HepG2 (cell line): ENCODE data around the gene ARMH3.

ENCODE experiments used
- CHCHD3 ChIP-seq: sonication (generic); formaldehyde crosslinking; IDR thresholded peaks from 2 replicates; pipeline ENCODE4 v1.8.0; 2022; ENCODE audit warnings: mild to moderate bottlenecking, missing genetic modification reagents, moderate library complexity
- EP300 ChIP-seq, 3 experiments: sonication (generic) in 1 of 3; formaldehyde crosslinking in 1 of 3; IDR thresholded peaks; 2 replicates each; pipeline versions ENCODE4 v1.5.1 to v1.6.1; 2011 to 2020; ENCODE audit warnings: low read depth in 2 of 3, low read length in 2 of 3, borderline replicate concordance in 1 of 3, improper control_type of control experiment in 1 of 3, mild to moderate bottlenecking in 1 of 3, missing genetic modification reagents in 1 of 3, moderate library complexity in 1 of 3
- EZH2 ChIP-seq: conservative IDR thresholded peaks from 2 replicates; pipeline ENCODE4 v1.6.1; 2012; ENCODE audit warnings: mild to moderate bottlenecking, low read depth, low read length, moderate library complexity
- MAZ ChIP-seq, 2 experiments: sonication (generic) in 1 of 2; formaldehyde crosslinking in 1 of 2; IDR thresholded peaks; 2 replicates each; pipeline versions ENCODE4 v1.5.0 to v1.6.1; 2012 to 2020; ENCODE audit warnings: low read depth in 2 of 2, mild to moderate bottlenecking in 2 of 2, borderline replicate concordance in 1 of 2, improper control_type of control experiment in 1 of 2, low read length in 1 of 2, missing genetic modification reagents in 1 of 2, moderate library complexity in 1 of 2
- NBN ChIP-seq: fragments of 450-650 bp; conservative IDR thresholded peaks from 2 replicates; pipeline ENCODE4 v1.6.1; 2017
- NFIB ChIP-seq: sonication (generic); formaldehyde crosslinking; IDR thresholded peaks from 2 replicates; pipeline ENCODE4 v1.9.0; 2021; ENCODE audit warnings: missing genetic modification reagents, mild to moderate bottlenecking, borderline replicate concordance
- SP1 ChIP-seq, 2 experiments: fragments of 450-650 bp in 1 of 2; sonication (generic) in 1 of 2; formaldehyde crosslinking in 1 of 2; IDR thresholded peaks; 2 replicates each; pipeline versions ENCODE4 v1.4.0 to v1.6.1; 2016 to 2020; ENCODE audit warnings: missing genetic modification reagents in 1 of 2
- ZBTB33 ChIP-seq: sonication (generic); formaldehyde crosslinking; IDR thresholded peaks from 2 replicates; pipeline ENCODE4 v1.4.0; 2020; ENCODE audit warnings: missing genetic modification reagents
- ZNF816 ChIP-seq: sonication (generic); formaldehyde crosslinking; IDR thresholded peaks from 2 replicates; pipeline ENCODE4 v1.8.0; 2022; ENCODE audit warnings: missing genetic modification reagents, mild to moderate bottlenecking, borderline replicate concordance
- TF ChIP-seq, protein P1 (sequence below): sonication (generic); formaldehyde crosslinking; IDR thresholded peaks from 2 replicates; pipeline ENCODE4 v1.5.0; 2020; ENCODE audit warnings: mild to moderate bottlenecking, missing genetic modification reagents, moderate library complexity
- TF ChIP-seq, protein P2 (sequence below): sonication (generic); formaldehyde crosslinking; IDR thresholded peaks from 2 replicates; pipeline ENCODE4 v1.5.1; 2020; ENCODE audit warnings: mild to moderate bottlenecking, missing genetic modification reagents, borderline replicate concordance
- TF ChIP-seq, protein P3 (sequence below): sonication (generic); formaldehyde crosslinking; IDR thresholded peaks from 2 replicates; pipeline ENCODE4 v1.4.0; 2020; ENCODE audit warnings: mild to moderate bottlenecking, missing genetic modification reagents

DNA sequence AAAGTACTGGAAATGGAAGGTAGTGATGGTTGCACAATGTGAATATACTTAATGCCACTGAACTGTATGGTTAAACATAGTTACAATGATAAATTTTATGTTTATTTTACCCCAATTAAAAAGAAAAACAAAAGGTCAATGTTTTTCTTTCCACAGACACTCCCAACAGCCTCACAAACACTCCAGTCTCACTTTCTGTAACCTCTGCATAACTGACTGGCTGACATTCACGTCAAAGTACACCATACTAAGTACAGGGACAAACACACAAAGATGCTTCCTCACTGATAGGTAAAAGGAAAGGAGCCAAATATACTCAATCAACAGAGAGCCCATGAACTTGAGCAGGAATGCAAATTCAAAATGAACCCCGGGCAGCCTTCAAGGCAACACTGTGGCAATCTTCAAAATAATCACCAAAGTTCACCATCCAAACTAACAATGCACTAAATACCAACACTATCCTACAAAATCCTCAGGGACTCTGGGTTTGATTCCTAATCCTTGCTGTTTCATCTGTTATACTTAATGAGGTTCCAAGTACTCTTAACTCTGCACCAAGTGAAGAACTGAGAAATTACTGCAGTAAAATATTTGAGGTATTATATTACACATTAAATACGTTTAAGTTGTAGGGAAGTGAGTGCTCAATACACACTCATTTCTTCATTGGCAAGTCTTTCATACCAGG, 90.8 kb downstream of the ARMH3 start:
- no peak for TF ChIP-seq NFIB (CRISPR knock-in tag)
- no peak for TF ChIP-seq EZH2
- TF ChIP-seq, protein P1, sequence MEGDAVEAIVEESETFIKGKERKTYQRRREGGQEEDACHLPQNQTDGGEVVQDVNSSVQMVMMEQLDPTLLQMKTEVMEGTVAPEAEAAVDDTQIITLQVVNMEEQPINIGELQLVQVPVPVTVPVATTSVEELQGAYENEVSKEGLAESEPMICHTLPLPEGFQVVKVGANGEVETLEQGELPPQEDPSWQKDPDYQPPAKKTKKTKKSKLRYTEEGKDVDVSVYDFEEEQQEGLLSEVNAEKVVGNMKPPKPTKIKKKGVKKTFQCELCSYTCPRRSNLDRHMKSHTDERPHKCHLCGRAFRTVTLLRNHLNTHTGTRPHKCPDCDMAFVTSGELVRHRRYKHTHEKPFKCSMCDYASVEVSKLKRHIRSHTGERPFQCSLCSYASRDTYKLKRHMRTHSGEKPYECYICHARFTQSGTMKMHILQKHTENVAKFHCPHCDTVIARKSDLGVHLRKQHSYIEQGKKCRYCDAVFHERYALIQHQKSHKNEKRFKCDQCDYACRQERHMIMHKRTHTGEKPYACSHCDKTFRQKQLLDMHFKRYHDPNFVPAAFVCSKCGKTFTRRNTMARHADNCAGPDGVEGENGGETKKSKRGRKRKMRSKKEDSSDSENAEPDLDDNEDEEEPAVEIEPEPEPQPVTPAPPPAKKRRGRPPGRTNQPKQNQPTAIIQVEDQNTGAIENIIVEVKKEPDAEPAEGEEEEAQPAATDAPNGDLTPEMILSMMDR (CRISPR knock-in tag), result no peak
- TF ChIP-seq SP1 (IDR thresholded peaks at IDR 0.05), result no peak
- no peak for TF ChIP-seq SP1 (CRISPR knock-in tag; IDR thresholded peaks at IDR 0.05)
- no peak for TF ChIP-seq EP300 (IDR thresholded peaks at IDR 0.05; ENCODE audit: low read depth in 2 of 2, low read length in 2 of 2)
- no peak for TF ChIP-seq EP300 (CRISPR knock-in tag; IDR thresholded peaks at IDR 0.05; ENCODE audit: borderline replicate concordance)
- TF ChIP-seq, protein P2, sequence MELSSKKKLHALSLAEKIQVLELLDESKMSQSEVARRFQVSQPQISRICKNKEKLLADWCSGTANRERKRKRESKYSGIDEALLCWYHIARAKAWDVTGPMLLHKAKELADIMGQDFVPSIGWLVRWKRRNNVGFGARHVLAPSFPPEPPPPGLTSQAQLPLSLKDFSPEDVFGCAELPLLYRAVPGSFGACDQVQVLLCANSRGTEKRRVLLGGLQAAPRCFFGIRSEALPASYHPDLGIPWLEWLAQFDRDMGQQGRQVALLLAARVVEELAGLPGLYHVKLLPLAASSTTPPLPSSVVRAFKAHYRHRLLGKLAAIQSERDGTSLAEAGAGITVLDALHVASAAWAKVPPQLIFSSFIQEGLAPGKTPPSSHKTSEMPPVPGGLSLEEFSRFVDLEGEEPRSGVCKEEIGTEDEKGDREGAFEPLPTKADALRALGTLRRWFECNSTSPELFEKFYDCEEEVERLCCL (CRISPR knock-in tag), result no peak
- TF ChIP-seq MAZ (IDR thresholded peaks at IDR 0.05; ENCODE audit: borderline replicate concordance, low read depth, low read length), result no peak
- TF ChIP-seq MAZ (CRISPR knock-in tag; IDR thresholded peaks at IDR 0.05; ENCODE audit: low read depth), result no peak
- no peak for TF ChIP-seq ZNF816 (CRISPR knock-in tag)
- no peak for TF ChIP-seq ZBTB33
- no peak for TF ChIP-seq NBN
- TF ChIP-seq CHCHD3 (CRISPR knock-in tag), result no peak
- TF ChIP-seq, protein P3, sequence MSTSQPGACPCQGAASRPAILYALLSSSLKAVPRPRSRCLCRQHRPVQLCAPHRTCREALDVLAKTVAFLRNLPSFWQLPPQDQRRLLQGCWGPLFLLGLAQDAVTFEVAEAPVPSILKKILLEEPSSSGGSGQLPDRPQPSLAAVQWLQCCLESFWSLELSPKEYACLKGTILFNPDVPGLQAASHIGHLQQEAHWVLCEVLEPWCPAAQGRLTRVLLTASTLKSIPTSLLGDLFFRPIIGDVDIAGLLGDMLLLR (CRISPR knock-in tag), result no peak
